NCI-H345 treated with DMSO at 0.1 percent for 48 hours (cell line): ENCODE measurements around the gene GABBR2.
"Not testable (repeated sequence)": the region's sequence is repeated elsewhere in the genome, so short reads cannot be mapped to it uniquely, and the experiment has no call there.

Experiments
- DNase-seq: peaks from one replicate; lab custom pipeline; 2025; ENCODE audit not compliant: unreplicated experiment; lab: John Stamatoyannopoulos, UW

GABBR2 gene

DNA sequence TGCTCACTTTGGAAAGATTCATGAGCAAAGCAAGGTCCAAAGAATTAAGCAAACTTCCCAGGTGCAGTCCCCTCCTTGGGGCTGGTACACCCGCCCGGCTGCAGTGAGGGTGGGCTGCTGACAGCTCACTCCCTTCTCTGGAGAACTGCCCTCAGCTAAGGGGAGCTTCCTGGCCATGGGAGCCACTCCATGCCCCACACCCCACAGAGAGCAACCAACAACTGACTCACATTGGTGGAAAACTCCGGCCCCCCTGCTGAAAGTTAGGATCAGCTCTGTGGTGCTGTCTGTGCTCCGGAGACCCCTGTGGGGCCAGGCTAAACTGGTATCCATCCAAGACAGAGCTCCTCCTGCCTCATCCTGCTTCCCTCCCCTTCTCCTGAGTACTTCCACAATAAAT, 223.0 kb downstream of the GABBR2 start:
- no peak for DNase-seq

DNA sequence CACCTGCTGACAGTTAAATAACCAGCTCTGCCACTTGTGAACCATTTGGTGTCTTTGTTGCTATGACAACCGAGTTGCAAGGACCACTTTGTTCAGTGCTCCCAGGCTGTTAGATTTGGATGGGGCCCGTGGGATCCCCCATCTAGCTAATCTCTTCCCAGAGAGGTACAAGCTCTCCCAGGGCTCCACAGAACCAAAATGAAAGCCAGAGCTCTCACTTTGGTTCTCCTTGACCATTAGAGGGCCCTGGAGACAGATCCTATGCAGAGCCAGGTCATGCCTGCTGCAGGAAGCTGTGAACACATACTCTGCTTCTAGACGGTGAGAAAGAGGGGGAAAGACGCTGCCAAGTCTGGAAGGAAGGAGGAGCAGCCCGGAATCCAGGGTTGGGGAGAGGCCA, 224.6 kb downstream of the GABBR2 start:
- DNase-seq: no peak

GRCh38 chr9:98482226-98482625, 226.5 kb downstream of the GABBR2 start:
- no peak for DNase-seq

DNA sequence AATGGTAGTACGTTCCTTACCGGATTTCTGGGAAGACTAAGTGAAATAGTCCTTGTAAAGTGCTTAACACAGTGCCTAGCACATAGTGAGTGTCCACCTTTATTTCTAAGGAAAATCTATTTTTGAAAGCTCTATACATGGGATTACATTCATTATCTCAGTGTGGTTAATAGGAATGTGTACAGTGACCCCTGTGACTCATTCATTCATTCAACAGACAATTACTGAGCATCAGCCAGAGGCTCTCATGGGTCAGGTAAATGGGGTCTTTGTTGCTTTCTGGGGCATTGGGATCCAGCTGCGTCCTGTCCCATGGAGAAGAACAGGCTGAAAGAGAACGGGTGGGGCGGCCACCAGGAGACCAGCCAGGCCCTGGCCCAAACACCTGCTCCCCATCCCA, 227.1 kb downstream of the GABBR2 start:
- no peak for DNase-seq

- no peak for DNase-seq
Observed at GRCh38 chr9:98479967-98480847, 228.5 kb downstream of the GABBR2 start.

- no peak for DNase-seq
Observed at GRCh38 chr9:98479449-98479848, 229.3 kb downstream of the GABBR2 start.

DNA sequence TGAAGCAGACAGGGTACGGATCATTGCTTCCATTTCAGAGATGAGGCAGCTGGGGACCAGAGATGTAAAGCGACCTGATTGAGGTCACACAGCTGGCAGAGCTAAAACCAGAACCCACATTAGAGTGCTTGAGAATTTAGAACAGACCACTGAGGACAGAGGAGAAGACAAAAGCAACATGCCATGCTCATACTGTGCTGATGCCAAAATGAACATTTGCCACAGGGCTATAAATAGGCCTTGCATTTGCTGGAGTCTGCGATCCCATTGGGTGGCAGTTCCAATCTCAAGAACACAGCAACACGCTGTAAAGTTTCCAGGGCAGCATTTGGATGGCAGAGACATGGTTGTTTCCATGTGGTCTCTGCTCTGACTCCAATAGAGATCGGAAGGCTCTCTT, 230.9 kb downstream of the GABBR2 start:
- no peak for DNase-seq

DNA sequence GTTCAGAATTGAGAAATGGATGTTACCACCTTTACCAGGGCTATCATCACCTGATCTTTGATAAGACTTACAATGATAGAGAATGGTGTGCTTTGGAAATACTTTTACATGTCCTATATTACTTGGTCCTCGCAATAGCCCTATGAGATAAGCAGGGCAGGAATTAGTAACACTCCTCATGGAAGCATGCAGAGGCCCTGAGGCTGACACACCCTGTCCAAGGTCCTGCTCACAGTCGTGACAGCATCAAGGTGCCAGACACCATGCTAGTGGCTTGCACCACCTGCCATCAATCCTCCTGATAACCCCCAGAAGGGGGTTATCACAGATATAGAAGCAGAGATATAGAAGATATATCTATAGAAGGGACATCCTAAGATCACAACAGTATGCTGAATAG, 236.5 kb downstream of the GABBR2 start:
- no peak for DNase-seq

GRCh38 chr9:98471185-98471584, 237.6 kb downstream of the GABBR2 start:
- DNase-seq: no peak

DNA sequence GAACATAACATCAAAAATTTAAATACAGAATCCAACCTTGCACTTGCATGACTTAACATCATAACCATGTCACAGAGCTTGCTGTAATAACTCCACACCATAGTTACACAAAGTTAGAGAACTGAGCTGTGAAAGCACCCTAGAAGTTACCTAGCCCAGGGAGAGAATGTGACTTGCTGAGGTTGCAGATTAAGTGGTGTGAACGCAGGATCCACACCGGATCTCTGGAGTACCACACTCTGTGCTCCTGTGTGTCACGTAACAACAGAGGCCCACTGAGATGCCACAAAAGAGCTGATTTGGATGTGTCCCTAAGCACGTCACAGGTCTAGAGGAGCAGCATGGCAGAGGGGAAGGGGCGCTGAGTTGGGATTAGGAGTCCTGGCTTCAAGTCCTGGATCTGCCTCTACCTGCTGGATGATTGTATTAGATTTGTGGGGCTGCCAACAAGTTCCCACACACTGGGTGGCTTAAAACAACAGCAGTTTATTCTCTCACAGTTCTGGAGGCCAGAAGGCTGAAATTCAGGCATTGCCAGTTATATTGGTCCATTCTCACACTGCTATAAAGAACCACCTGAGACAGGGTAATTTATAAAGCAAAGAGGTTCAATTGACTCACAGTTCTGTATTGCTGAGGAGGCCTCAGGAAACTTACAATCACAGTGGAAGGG, 240.0 kb downstream of the GABBR2 start:
- no peak for DNase-seq

DNA sequence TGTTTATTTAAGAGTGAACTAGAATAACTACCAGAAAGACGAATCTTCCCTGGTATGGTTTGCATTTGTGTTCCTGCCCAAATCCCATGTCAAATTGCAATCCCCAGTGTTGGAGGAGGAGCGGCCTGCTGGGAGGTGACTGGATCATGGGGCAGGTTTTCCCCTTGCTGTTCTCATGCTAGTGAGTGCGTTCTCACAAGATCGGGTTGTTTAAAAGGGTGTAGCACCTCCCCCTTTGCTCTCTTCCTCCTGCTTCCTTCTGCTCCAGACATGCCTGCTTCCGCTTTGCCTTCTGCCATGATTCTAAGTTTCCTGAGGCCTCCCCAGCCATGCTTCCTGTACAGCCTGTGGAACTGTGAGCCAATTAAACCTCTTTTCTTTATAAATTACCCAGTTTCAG, 242.9 kb downstream of the GABBR2 start:
- no peak for DNase-seq

GRCh38 chr9:98464156-98464690, 244.5 kb downstream of the GABBR2 start:
- not testable (repeated sequence) for DNase-seq

- no peak for DNase-seq
Observed at GRCh38 chr9:98462310-98462709, 246.4 kb downstream of the GABBR2 start.

- no peak for DNase-seq
Observed at GRCh38 chr9:98460704-98461103, 248.0 kb downstream of the GABBR2 start.

GRCh38 chr9:98457726-98458370, 250.9 kb downstream of the GABBR2 start:
- DNase-seq: no peak

- no peak for DNase-seq
Observed at GRCh38 chr9:98456156-98456613, 252.6 kb downstream of the GABBR2 start.

DNA sequence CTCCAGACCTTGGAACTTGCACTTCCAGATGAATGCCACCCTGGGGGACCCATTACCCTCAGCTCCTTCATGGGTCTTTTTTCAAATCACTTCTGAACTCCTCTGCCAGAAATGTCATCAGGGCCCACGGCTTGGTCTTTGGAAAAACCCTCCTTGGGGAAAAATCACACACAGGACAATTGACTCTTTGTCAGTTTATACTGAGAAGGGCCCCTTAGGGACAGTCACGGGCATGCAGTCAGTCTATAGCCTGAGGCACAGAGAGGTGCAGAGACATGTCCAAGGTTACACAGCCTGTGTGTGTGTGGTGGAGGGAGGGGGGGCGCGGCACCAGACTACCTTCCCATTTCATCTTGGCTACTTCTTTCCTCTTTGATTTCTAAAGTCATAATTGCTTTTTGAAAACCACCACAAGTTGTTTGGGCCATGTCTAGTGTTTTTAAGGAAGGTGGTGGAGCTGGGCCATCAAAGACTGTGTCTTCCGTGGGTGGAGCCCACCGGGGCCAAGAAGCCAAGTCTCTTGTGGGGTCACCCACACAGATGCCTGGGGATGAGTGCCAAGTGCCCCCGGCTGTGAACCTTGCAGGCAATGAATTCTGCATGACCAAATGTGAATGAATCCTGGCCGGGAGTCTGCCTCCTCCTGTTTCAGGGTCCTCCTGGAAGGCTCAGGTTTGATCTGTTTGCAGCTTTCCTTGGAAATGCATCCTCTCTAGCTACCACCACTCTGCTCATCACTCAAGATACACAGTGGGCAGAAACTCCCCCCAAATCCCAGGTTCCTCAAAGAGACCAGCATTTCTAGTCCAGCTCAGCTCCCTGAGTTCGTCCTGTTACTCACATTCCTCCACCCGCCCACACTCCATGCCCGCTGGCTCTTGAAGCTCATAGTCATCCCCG, 253.2 kb downstream of the GABBR2 start:
- no peak for DNase-seq

DNA sequence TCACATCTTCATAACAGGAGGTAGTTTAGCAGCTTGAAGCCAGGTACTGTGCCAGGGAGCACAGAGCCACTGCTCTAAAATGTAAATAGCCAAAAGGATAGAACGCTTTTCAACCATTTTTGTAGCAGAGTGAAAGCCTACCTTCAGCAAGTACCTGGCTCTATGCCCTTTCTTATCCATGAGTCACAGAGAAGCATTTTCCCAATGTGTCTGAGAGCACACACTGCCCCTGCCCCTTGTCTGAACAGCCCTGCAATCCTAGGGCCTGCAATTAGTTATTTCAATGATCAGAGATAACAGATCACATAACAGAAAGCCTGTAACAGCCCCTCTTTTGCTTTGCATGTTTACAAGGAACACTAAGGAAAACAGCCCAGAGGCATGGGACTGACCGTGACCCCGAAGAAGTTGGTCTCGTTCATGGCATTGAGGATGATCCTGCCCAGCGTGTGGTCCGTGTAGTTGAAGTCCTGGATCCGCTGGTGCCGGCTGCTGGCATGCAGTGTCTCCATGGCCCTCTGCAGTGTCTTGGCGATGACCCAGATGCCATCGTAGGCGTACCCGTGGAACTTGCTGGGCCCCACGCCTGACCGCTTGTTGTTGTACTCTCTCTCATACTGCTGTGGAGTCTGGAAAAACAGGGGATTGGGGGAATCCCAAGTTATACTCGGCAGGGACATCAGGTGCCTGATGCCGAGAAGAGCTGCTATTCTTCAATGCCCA, 255.0 kb downstream of the GABBR2 start:
- DNase-seq: no peak

- DNase-seq: no peak
Observed at GRCh38 chr9:98451576-98451975, 257.2 kb downstream of the GABBR2 start.

DNA sequence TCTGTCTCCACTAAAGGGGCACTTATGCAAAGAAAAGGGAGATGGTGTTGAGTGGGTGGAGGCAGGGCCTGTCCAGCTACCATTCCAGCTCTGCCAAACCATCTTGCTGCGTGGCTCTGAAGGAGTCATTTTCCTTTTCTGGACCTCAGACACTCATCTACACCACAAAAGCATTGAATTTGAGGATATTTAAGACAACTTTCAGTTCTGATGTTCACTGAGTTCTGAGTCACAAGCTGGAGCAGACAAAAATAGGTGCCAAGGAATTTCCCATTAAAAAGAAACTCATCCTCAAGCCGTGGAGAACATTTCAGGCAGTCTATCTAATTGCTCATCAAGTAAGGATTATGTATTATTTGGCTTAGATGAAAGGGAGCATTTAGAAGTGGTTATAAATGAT, 258.2 kb downstream of the GABBR2 start:
- DNase-seq: no peak
